ENCODE measurements around the gene VEGFA.

GRCh38 chr6:43767553-43768505 lies 2.2 kb upstream of the VEGFA start:
- TF ChIP-seq CTCF (IDR thresholded peaks at IDR 0.05) (no peak), POLR2A (IDR thresholded peaks at IDR 0.05) (no peak), EP300 (IDR thresholded peaks at IDR 0.05) (no peak)
